HTERT RPE-1 (cell line): Measurements from ENCODE around the gene RNF167.

Source experiments
- in situ Hi-C: fragments of 300-500 bp; cut with MboI; formaldehyde crosslinking; loops from 4 replicates; pipeline ENCODE4 v1.14.3; 2020; ENCODE audit warnings: low sequenced_read_pairs

RNF167 gene

DNA sequence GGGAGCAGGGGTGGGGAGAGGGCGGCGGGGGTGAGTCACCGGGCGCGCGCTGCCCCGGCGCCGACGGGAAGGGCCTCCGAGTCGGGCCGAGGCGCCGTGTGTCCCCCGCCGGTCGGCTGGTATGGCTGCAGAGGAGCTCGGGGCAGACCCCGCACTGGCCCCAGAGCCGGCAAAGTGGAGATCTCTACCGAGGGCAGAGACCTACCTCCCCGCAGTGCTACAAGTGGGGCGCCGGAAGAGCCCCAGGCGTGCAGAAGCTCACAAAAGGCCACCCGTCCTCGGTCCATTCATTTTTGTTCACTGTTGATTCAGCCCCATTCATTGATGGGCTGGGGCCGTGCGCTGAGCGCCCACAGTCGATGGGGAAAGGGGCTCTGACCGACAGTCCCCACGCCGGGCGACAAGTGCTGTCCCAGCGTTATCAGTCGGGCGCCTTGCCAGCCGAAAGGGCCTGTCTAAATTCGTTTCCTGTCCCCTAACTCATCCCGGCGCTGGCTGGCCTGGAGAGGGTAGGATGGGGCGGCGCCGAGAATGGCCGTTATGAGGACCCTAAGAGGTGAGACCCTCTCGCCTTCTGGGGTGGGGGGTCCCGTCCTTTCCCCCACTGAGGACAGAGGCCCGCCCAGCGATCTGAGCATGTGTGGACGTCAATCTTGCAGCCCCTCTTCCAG lies 10.1 kb downstream of the RNF167 start:
- in situ Hi-C loops: no loop called here

GRCh38 chr17:4950746-4951204 lies 10.7 kb downstream of the RNF167 start, which contains the start of gene ENO3:
Gene ENO3 (plus strand): TSS chr17:4951119. CDS start chr17:4951830, 711 bp downstream.
- in situ Hi-C loops: no loop called here

DNA sequence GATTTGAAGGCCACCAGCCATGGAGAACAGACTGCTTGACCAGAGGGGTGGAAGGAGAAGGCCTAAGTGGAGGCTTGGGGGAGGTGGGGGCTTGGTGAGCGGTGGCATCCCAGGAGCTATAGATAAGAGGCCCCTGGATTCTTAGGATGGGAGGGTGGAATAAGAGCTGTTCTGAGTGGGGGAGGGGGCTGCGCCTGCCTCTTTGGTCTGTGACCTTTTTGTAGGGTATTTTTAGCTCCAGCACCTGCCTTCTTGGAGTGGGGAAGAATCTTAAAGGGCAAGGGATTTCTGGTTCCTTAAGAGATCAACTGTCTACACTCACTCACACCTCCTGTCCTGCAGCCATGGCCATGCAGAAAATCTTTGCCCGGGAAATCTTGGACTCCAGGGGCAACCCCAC lies 11.4 kb downstream of the RNF167 start:
- in situ Hi-C loops: no loop called here

- in situ Hi-C loops: no loop called here
Measured at GRCh38 chr17:4953451-4953961, 13.4 kb downstream of the RNF167 start.

GRCh38 chr17:4955091-4955490 lies 15.0 kb downstream of the RNF167 start:
- in situ Hi-C loops: no loop called here

- in situ Hi-C loops: no loop called here
Measured at GRCh38 chr17:4956493-4957061, 16.5 kb downstream of the RNF167 start.

DNA sequence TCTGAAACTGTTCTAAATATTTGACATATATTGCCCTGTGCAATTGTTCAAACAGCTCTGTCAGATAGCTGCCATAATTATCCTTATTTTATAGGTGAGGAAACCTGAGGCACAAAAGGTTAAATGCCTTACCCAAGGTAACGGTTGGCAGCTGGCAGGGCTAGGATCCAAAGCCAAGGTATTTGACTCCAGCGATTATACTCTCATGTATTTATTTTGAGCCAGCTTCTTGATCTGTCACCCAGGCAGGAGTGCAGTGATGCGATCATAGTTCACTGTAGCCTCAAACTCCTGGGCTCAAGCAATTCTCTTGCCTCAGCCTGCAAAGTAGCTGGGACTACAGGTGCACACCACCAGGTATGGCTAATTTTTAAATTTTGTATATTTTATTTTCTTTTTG lies 18.0 kb downstream of the RNF167 start:
- in situ Hi-C loops: no loop called here

GRCh38 chr17:4959261-4959965 lies 19.3 kb downstream of the RNF167 start:
- in situ Hi-C loops: no loop called here

GRCh38 chr17:4960279-4960922 lies 20.3 kb downstream of the RNF167 start:
- in situ Hi-C loops: no loop called here

GRCh38 chr17:4965311-4965986 lies 25.4 kb downstream of the RNF167 start:
- in situ Hi-C loops: no loop called here

- in situ Hi-C loops: no loop called here
Measured at GRCh38 chr17:4966844-4967538, 26.9 kb downstream of the RNF167 start.

DNA sequence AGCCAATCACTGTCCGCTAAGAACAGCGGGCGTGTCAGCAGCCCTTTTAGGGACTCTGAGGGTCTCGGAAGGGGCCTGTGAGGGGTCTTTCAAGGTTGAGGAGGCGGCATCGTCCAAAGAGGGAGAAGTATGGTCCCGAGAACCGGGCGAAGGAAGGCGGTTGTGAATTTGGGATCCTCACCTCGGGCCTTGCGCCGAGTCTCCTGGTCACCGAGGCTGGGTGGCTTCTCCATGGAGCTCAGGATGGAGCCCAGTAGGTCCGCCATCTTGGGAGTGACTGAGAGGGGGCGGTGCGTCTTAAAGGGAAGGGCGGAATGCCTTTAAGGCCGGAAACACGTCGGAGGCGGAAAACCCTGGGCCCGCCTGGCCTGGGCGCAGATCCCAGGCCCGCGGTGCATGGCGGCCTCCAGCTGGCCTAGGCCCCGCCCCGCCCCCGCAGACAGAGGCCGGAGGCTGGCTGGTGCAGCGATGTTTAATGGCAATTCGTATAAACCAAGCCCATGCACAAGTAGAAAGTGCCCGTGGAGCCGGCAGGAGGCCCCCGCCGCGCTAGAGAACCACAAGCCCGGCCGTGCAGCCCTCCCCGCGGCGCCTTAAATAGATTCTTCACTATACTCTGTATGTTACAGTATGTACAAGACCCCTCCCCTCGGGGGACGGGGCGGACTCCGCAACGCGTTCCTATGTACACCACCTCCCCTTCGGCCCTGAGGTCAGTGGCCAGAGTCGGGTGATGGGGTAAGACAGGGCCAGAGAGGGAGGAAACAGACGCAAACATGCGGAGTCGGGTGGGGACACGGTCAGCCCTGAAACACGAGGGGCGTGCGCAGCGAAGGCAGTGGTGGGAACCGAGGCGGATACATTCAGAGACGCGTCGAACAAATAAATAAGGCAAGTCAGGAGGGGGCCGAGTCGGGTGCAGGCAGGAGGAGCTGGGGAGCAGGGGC lies 27.7 kb downstream of the RNF167 start, which contains the start of gene SPAG7:
Gene SPAG7, minus strand, starts transcription at position 279 of the 947 bp plus-strand sequence. Its CDS starts 13 bp downstream, at position 266.
- in situ Hi-C loops: no loop called here

DNA sequence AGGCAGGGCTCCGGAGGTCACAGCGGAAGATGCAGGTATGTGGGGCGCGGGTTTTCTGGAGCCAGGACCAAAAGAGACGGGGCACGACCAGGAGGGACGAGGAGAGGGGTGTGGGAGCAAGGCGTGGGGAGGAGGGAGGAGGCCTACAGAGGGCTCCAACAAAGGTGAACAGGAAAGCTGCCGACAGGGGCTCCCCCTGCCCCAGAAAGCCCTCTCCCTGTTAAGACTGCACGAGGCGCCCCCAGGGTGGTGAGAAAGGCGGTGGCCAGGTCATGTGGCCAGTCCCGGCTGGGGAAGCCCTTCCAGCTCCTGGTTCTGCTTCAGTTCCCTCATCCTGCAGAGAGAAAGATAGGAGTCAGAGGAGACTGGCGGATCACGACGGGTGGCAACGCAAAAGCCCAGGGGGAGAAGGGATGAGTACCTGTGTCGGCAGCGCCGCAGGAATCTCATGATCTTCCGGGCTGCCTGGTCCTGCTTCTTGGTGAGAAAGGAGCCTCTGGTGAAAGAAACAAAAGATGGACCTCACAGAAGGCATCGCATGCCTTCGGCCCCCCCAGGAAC lies 28.5 kb downstream of the RNF167 start:
- in situ Hi-C loops: no loop called here

GRCh38 chr17:4969047-4969550 lies 29.0 kb downstream of the RNF167 start:
- in situ Hi-C loops: no loop called here

GRCh38 chr17:4969551-4970173 lies 29.6 kb downstream of the RNF167 start:
- in situ Hi-C loops: no loop called here

GRCh38 chr17:4970273-4970672 lies 30.2 kb downstream of the RNF167 start:
- in situ Hi-C loops: no loop called here

DNA sequence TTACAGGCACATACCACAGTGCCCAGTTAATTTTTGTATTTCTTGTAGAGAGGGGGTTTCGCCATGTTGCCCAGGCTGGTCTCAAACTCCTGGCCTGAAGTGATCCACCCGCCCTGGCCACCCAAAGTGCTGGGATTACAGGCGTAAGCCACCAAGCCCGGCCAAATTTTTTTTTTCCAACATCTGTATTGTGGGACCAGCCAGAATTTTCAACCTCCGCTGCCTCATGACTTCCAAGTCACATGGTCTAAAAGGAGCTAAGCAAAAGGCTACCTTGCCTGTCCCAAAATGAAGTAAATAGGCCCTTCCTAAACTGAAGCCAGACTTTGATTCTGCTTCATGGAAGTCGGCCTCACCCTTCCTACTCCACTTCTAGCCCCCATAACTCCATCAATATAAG lies 31.8 kb downstream of the RNF167 start:
- in situ Hi-C loops: no loop called here

DNA sequence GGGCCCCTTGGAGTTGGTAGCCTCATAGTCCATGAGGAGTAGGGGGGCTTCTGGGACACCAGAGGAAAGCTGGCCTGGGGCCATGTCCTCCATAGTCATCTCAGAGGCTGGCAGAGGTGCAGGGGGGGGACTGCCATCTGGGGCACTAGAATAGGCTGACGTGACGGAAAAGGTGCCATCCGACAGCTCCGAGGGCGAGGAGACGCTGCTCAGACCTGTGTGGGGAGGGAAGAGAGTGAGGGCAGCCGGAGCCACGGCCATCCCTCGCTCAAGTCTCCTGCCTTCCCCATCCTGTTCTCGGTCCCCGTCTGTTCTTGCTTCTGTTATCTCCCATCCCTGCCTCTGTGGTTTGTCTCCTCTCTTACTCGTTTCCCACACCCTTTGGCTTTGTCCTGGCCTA lies 32.3 kb downstream of the RNF167 start:
- in situ Hi-C loops: no loop called here
